HepG2 (cell line): ENCODE measurements around the gene SIGLECL1.

Experiments
- AFF4 ChIP-seq: sonication (generic); formaldehyde crosslinking; IDR thresholded peaks from 2 replicates; pipeline ENCODE4 v1.4.0; 2020; ENCODE audit warnings: missing genetic modification reagents
- ATF3 ChIP-seq: sonication (generic); formaldehyde crosslinking; IDR thresholded peaks from 2 replicates; pipeline ENCODE4 v1.4.0; 2020; ENCODE audit warnings: missing genetic modification reagents
- BRCA1 ChIP-seq: sonication (generic); formaldehyde crosslinking; IDR thresholded peaks from 2 replicates; pipeline ENCODE4 v1.4.0; 2020; ENCODE audit warnings: missing genetic modification reagents
- CTCF ChIP-seq: sonication (generic); formaldehyde crosslinking; IDR thresholded peaks from 2 replicates; pipeline ENCODE4 v1.5.0; 2020; ENCODE audit warnings: mild to moderate bottlenecking, missing genetic modification reagents, moderate library complexity
- ELF4 ChIP-seq: sonication (generic); formaldehyde crosslinking; IDR thresholded peaks from 2 replicates; pipeline ENCODE4 v1.5.0; 2020; ENCODE audit warnings: missing genetic modification reagents, mild to moderate bottlenecking, moderate library complexity, borderline replicate concordance
- JUNB ChIP-seq: sonication (generic); formaldehyde crosslinking; IDR thresholded peaks from 2 replicates; pipeline ENCODE4 v1.8.0; 2022; ENCODE audit warnings: missing genetic modification reagents, mild to moderate bottlenecking, borderline replicate concordance
- NFE2L2 ChIP-seq: fragments of 150-350 bp; IDR thresholded peaks from 2 replicates; pipeline ENCODE4 v1.6.1; 2014; ENCODE audit warnings: low read length
- SMC3 ChIP-seq: IDR thresholded peaks from 2 replicates; pipeline ENCODE4 v1.6.1; 2011; ENCODE audit warnings: low read length, improper control_type of control experiment
- SRSF4 ChIP-seq: fragments of 200-400 bp; formaldehyde crosslinking; IDR thresholded peaks from one replicate; pipeline ENCODE4 v1.6.1; 2018; ENCODE audit warnings: mild to moderate bottlenecking, low read depth, low read length, moderate library complexity; ENCODE audit not compliant: poor library complexity, severe bottlenecking
- YY1 ChIP-seq: IDR thresholded peaks from 2 replicates; pipeline ENCODE4 v1.6.1; 2011; ENCODE audit warnings: low read length, low read depth, moderate library complexity, mild to moderate bottlenecking; ENCODE audit not compliant: insufficient read depth, insufficient replicate concordance
- ZNF570 ChIP-seq: sonication (generic); formaldehyde crosslinking; IDR thresholded peaks from 2 replicates; pipeline ENCODE4 v1.4.0; 2020; ENCODE audit warnings: mild to moderate bottlenecking, missing genetic modification reagents, borderline replicate concordance
- TF ChIP-seq, protein P1 (sequence below): IDR thresholded peaks from 2 replicates; pipeline ENCODE4 v1.6.1; 2016; ENCODE audit warnings: low read depth, missing genetic modification reagents, missing compliant biosample characterization
- TF ChIP-seq, protein P2 (sequence below): sonication (generic); formaldehyde crosslinking; IDR thresholded peaks from 2 replicates; pipeline ENCODE4 v1.4.0; 2020; ENCODE audit warnings: missing genetic modification reagents

DNA sequence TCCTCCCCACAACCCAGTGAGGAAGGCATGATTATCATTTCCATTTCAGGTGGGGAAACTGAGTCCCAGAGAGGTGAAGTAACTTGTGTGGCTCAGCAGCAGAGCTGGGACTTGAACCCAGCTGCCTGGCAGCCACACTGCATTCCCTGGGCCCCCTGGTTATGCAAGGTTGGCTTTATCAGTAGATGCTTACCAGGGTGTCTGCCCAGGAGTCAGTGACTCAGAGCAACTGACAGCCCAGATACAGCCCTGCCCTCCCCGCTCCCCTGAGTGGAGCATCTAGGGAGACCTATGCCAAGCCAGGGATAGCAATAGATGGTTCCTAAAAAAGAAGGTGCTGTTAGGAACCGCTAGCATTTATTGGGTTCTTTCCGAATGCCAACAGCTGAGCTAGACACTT is 66.5 kb downstream of the SIGLECL1 start:
- no peak for TF ChIP-seq ZNF570 (CRISPR knock-in tag)
- TF ChIP-seq CTCF (CRISPR knock-in tag) = no peak
- TF ChIP-seq ELF4 = no peak
- no peak for TF ChIP-seq SRSF4
- TF ChIP-seq, protein P1, sequence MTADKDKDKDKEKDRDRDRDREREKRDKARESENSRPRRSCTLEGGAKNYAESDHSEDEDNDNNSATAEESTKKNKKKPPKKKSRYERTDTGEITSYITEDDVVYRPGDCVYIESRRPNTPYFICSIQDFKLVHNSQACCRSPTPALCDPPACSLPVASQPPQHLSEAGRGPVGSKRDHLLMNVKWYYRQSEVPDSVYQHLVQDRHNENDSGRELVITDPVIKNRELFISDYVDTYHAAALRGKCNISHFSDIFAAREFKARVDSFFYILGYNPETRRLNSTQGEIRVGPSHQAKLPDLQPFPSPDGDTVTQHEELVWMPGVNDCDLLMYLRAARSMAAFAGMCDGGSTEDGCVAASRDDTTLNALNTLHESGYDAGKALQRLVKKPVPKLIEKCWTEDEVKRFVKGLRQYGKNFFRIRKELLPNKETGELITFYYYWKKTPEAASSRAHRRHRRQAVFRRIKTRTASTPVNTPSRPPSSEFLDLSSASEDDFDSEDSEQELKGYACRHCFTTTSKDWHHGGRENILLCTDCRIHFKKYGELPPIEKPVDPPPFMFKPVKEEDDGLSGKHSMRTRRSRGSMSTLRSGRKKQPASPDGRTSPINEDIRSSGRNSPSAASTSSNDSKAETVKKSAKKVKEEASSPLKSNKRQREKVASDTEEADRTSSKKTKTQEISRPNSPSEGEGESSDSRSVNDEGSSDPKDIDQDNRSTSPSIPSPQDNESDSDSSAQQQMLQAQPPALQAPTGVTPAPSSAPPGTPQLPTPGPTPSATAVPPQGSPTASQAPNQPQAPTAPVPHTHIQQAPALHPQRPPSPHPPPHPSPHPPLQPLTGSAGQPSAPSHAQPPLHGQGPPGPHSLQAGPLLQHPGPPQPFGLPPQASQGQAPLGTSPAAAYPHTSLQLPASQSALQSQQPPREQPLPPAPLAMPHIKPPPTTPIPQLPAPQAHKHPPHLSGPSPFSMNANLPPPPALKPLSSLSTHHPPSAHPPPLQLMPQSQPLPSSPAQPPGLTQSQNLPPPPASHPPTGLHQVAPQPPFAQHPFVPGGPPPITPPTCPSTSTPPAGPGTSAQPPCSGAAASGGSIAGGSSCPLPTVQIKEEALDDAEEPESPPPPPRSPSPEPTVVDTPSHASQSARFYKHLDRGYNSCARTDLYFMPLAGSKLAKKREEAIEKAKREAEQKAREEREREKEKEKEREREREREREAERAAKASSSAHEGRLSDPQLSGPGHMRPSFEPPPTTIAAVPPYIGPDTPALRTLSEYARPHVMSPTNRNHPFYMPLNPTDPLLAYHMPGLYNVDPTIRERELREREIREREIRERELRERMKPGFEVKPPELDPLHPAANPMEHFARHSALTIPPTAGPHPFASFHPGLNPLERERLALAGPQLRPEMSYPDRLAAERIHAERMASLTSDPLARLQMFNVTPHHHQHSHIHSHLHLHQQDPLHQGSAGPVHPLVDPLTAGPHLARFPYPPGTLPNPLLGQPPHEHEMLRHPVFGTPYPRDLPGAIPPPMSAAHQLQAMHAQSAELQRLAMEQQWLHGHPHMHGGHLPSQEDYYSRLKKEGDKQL (CRISPR knock-in tag) = no peak
- TF ChIP-seq, protein P2, sequence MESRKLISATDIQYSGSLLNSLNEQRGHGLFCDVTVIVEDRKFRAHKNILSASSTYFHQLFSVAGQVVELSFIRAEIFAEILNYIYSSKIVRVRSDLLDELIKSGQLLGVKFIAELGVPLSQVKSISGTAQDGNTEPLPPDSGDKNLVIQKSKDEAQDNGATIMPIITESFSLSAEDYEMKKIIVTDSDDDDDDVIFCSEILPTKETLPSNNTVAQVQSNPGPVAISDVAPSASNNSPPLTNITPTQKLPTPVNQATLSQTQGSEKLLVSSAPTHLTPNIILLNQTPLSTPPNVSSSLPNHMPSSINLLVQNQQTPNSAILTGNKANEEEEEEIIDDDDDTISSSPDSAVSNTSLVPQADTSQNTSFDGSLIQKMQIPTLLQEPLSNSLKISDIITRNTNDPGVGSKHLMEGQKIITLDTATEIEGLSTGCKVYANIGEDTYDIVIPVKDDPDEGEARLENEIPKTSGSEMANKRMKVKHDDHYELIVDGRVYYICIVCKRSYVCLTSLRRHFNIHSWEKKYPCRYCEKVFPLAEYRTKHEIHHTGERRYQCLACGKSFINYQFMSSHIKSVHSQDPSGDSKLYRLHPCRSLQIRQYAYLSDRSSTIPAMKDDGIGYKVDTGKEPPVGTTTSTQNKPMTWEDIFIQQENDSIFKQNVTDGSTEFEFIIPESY (CRISPR knock-in tag) = no peak
- TF ChIP-seq AFF4 (CRISPR knock-in tag) = no peak
- TF ChIP-seq JUNB (CRISPR knock-in tag) = no peak
- no peak for TF ChIP-seq SMC3
- TF ChIP-seq BRCA1 (CRISPR knock-in tag) = no peak
- TF ChIP-seq NFE2L2 = no peak
- TF ChIP-seq ATF3 = no peak
- TF ChIP-seq YY1 = no peak
